GM23338 (cell line): ENCODE measurements around the gene TAS2R40. TPM values are rescaled to one million over a fixed set of nuclear protein-coding genes. Genes with fewer than 3 reads are reported as not detected.

Experiments used
- ATAC-seq: fragments of 200-7000 bp; cut with Tn5 transposase; 3 replicates; pipeline ENCODE4 v1.9.1; 2020
- DNase-seq: peaks from one replicate; pipeline ENCODE4 v3.0.0-alpha.2; 2015; ENCODE audit warnings: low spot score
- H2AFZ ChIP-seq: fragments of 200-600 bp; sonication (generic); 2 replicates; pipeline ENCODE4 v1.8.0; 2016; ENCODE audit warnings: antibody characterized with exemption, mild to moderate bottlenecking, moderate library complexity
- H3F3A ChIP-seq: fragments of 200-600 bp; sonication (generic); replicated peaks from 2 replicates; pipeline ENCODE4 v1.8.0; 2017; ENCODE audit warnings: antibody characterized with exemption, mixed run types, low read depth
- H3K27ac ChIP-seq: fragments of 200-600 bp; sonication (generic); 2 replicates; pipeline ENCODE4 v1.6.1; 2016; ENCODE audit warnings: low read depth
- H3K27me3 ChIP-seq: fragments of 200-600 bp; sonication (generic); 2 replicates; pipeline ENCODE4 v1.8.0; 2016; ENCODE audit warnings: mild to moderate bottlenecking, mixed run types, moderate library complexity; ENCODE audit not compliant: insufficient read depth
- H3K36me3 ChIP-seq: fragments of 200-600 bp; sonication (generic); 2 replicates; pipeline ENCODE4 v1.8.0; 2016; ENCODE audit warnings: mild to moderate bottlenecking; ENCODE audit not compliant: insufficient read depth
- H3K4me1 ChIP-seq: fragments of 200-600 bp; sonication (generic); 2 replicates; pipeline ENCODE4 v1.8.0; 2016; ENCODE audit warnings: mild to moderate bottlenecking, moderate library complexity; ENCODE audit not compliant: insufficient read depth
- H3K4me2 ChIP-seq: fragments of 200-600 bp; sonication (generic); 2 replicates; pipeline ENCODE4 v1.7.1; 2017; ENCODE audit warnings: mixed run types
- H3K4me3 ChIP-seq: fragments of 200-600 bp; sonication (generic); 2 replicates; pipeline ENCODE4 v1.6.1; 2016; ENCODE audit warnings: mixed run types
- H3K79me2 ChIP-seq: fragments of 200-600 bp; sonication (generic); replicated peaks from 2 replicates; pipeline ENCODE4 v1.8.0; 2017; ENCODE audit warnings: mild to moderate bottlenecking; ENCODE audit not compliant: insufficient read depth
- H3K9me2 ChIP-seq: fragments of 200-600 bp; sonication (generic); 2 replicates; pipeline ENCODE4 v1.8.0; 2017; ENCODE audit not compliant: insufficient read depth
- H4K20me1 ChIP-seq: fragments of 200-600 bp; sonication (generic); replicated peaks from 2 replicates; pipeline ENCODE4 v1.8.0; 2017; ENCODE audit warnings: mild to moderate bottlenecking; ENCODE audit not compliant: insufficient read depth
- H3K27ac Mint-ChIP-seq: 2 replicates; pipeline ENCODE4 v1.8.0; 2020; ENCODE audit warnings: inconsistent platforms, mild to moderate bottlenecking, moderate library complexity, mixed read lengths
- H3K27me3 Mint-ChIP-seq: 3 replicates; pipeline ENCODE4 v1.8.0; 2022; ENCODE audit warnings: low read depth, mild to moderate bottlenecking, moderate library complexity, mixed read lengths, inconsistent platforms; ENCODE audit not compliant: insufficient read depth, poor library complexity
- H3K36me3 Mint-ChIP-seq: 3 replicates; pipeline ENCODE4 v1.8.0; 2021; ENCODE audit warnings: low read depth, mild to moderate bottlenecking, inconsistent platforms, moderate library complexity, mixed read lengths
- H3K4me1 Mint-ChIP-seq: 3 replicates; pipeline ENCODE4 v1.8.0; 2020; ENCODE audit warnings: mild to moderate bottlenecking, inconsistent platforms, mixed read lengths
- H3K4me3 Mint-ChIP-seq: 3 replicates; pipeline ENCODE4 v1.8.0; 2021; ENCODE audit warnings: moderate library complexity, mild to moderate bottlenecking, inconsistent platforms, mixed read lengths
- H3K9me3 Mint-ChIP-seq: 3 replicates; pipeline ENCODE4 v1.8.0; 2020; ENCODE audit warnings: moderate library complexity, mild to moderate bottlenecking, inconsistent platforms, mixed read lengths
- ETS1 ChIP-seq: IDR thresholded peaks from 2 replicates; pipeline ENCODE4 v1.6.1; 2016; ENCODE audit warnings: antibody characterized with exemption
- EZH2 ChIP-seq: fragments of 200-600 bp; sonication (generic); IDR thresholded peaks from one replicate; pipeline ENCODE4 v1.8.0; 2017; ENCODE audit warnings: antibody characterized with exemption, mild to moderate bottlenecking, low read depth; ENCODE audit not compliant: unreplicated experiment
- POLR2AphosphoS5 ChIP-seq: IDR thresholded peaks from 2 replicates; pipeline ENCODE4 v1.6.1; 2016; ENCODE audit warnings: antibody characterized with exemption, low read depth
- ZNF114 ChIP-seq: fragments of 250-450 bp; sonication (Bioruptor Pico); IDR thresholded peaks from 2 replicates; pipeline ENCODE4 v1.5.0; 2020; ENCODE audit warnings: mild to moderate bottlenecking, moderate library complexity
- ZNF462 ChIP-seq: fragments of 250-450 bp; sonication (Bioruptor Pico); IDR thresholded peaks from 2 replicates; pipeline ENCODE4 v1.5.0; 2020; ENCODE audit warnings: mild to moderate bottlenecking, moderate library complexity
- polyA plus RNA-seq: library from polyadenylated mRNA; unstranded; fragments of >200 nt; fragmentation: Nextera tagmentation; extraction: Ambion mirVana; gene quantifications from 2 replicates; pipeline ENCODE4 v1.2.1, GENCODE V29; 2016
- total RNA-seq: library from RNA; depleted of rRNA; stranded (reverse); fragments of >200 nt; shearing (Covaris generic); gene quantifications from 2 replicates; pipeline ENCODE4 v1.2.3, GENCODE V29; 2014
- TF ChIP-seq, protein P1 (sequence below), 2 experiments: fragments of 200-600 bp in 1 of 2; sonication (generic) in 1 of 2; conservative IDR thresholded peaks; 2 replicates each; pipeline versions ENCODE4 v1.5.1 to v1.6.1; 2016 to 2017; ENCODE audit warnings: antibody characterized with exemption in 2 of 2, low read depth in 2 of 2, mild to moderate bottlenecking in 2 of 2, moderate library complexity in 1 of 2

TAS2R40 gene
- total and polyA plus RNA-seq, 2 experiments from 2014 or later = not detected

- Histone ChIP-seq H4K20me1 (no peaks in the 10 kb centered on the region), H3K27me3 (no peaks in the 10 kb centered on the region), H3K4me1 (no peaks in the 10 kb centered on the region), H3K4me3 (no peak overlapping the region), H2AFZ (no peak overlapping the region), H3K79me2 (no peaks in the 10 kb centered on the region), H3K27ac (no peak overlapping the region), H3K36me3 (peaks cover 7% of the 10 kb centered on the region; the same call in 1 of the 2 replicates), H3K9me2 (no peaks in the 10 kb centered on the region), H3K4me2 (no peak overlapping the region), H3F3A (no peaks in the 10 kb centered on the region)
- ATAC-seq (no peak), DNase-seq (no peak)
- no peak for TF ChIP-seq ETS1
- no peak for TF ChIP-seq POLR2AphosphoS5
- no peak for TF ChIP-seq EZH2
- TF ChIP-seq ZNF462 = no peak
- TF ChIP-seq, protein P1, sequence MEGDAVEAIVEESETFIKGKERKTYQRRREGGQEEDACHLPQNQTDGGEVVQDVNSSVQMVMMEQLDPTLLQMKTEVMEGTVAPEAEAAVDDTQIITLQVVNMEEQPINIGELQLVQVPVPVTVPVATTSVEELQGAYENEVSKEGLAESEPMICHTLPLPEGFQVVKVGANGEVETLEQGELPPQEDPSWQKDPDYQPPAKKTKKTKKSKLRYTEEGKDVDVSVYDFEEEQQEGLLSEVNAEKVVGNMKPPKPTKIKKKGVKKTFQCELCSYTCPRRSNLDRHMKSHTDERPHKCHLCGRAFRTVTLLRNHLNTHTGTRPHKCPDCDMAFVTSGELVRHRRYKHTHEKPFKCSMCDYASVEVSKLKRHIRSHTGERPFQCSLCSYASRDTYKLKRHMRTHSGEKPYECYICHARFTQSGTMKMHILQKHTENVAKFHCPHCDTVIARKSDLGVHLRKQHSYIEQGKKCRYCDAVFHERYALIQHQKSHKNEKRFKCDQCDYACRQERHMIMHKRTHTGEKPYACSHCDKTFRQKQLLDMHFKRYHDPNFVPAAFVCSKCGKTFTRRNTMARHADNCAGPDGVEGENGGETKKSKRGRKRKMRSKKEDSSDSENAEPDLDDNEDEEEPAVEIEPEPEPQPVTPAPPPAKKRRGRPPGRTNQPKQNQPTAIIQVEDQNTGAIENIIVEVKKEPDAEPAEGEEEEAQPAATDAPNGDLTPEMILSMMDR (conservative IDR thresholded peaks at IDR 0.05; ENCODE audit: low read depth in 2 of 2) = peak in 1 of 2 experiments; percentile 38; a peak in 2 of 4 replicates
- TF ChIP-seq ZNF114 (CRISPR knock-in tag) = no peak
- H3K27me3 Mint-ChIP-seq = peaks cover 3% of the 10 kb centered on the region
- no peak overlapping the region for H3K27ac Mint-ChIP-seq
- no peaks in the 10 kb centered on the region for H3K4me1 Mint-ChIP-seq
- H3K9me3 Mint-ChIP-seq = peaks cover 24% of the 10 kb centered on the region; the same call in 2 of the 3 replicates
- no peak overlapping the region for H3K4me3 Mint-ChIP-seq
- peaks cover 2% of the 10 kb centered on the region; the same call in 1 of the 3 replicates for H3K36me3 Mint-ChIP-seq
Measured at GRCh38 chr7:143176128-143176527, 45.7 kb upstream of the TAS2R40 start.
